Measurements from ENCODE around the gene ZDHHC9.
A peak's percentile ranks its signal among the peaks of the same experiment; 100 is the strongest.

ZDHHC9 gene

GRCh38 chrX:129787336-129788055, 56.2 kb downstream of the ZDHHC9 start:
- no peak for DNase-seq (ENCODE audit: low read depth in 1 of 2, low spot score in 1 of 2)

GRCh38 chrX:129786210-129786651, 57.5 kb downstream of the ZDHHC9 start:
- DNase-seq (ENCODE audit: low read depth in 1 of 2, low spot score in 1 of 2) = no peak

- no peak for DNase-seq (ENCODE audit: low read depth in 1 of 2, low spot score in 1 of 2)
These were observed 58.3 kb downstream of the ZDHHC9 start for GRCh38 chrX:129785160-129785947.

GRCh38 chrX:129784371-129784770, 59.3 kb downstream of the ZDHHC9 start:
- DNase-seq (ENCODE audit: low read depth in 1 of 2, low spot score in 1 of 2) = no peak

- no peak for DNase-seq (ENCODE audit: low read depth in 1 of 2, low spot score in 1 of 2)
These were observed 60.4 kb downstream of the ZDHHC9 start for GRCh38 chrX:129783291-129783713.

GRCh38 chrX:129782706-129783105, 61.0 kb downstream of the ZDHHC9 start:
- DNase-seq (ENCODE audit: low read depth in 1 of 2, low spot score in 1 of 2) = no peak

- DNase-seq (ENCODE audit: low read depth in 1 of 2, low spot score in 1 of 2) = no peak
These were observed 61.8 kb downstream of the ZDHHC9 start for GRCh38 chrX:129781680-129782495.

GRCh38 chrX:129781134-129781672, 62.5 kb downstream of the ZDHHC9 start:
- peak; percentile 44 to 47 for DNase-seq (ENCODE audit: low read depth in 1 of 2, low spot score in 1 of 2)

GRCh38 chrX:129780441-129781105, 63.1 kb downstream of the ZDHHC9 start:
- DNase-seq (ENCODE audit: low read depth in 1 of 2, low spot score in 1 of 2) = no peak

GRCh38 chrX:129779747-129780146, 63.9 kb downstream of the ZDHHC9 start, which contains the start of gene SASH3:
TSS of gene SASH3 (plus strand) at chrX:129779949. CDS start at chrX:129780098, 149 bp downstream.
- DNase-seq (ENCODE audit: low read depth in 1 of 2, low spot score in 1 of 2) = peak in 1 of 2 donors; percentile 39

- DNase-seq (ENCODE audit: low read depth in 1 of 2, low spot score in 1 of 2) = no peak
These were observed 64.5 kb downstream of the ZDHHC9 start for GRCh38 chrX:129779086-129779672.

GRCh38 chrX:129777218-129778030, 66.3 kb downstream of the ZDHHC9 start:
- DNase-seq (ENCODE audit: low read depth in 1 of 2, low spot score in 1 of 2) = peak; percentile 34 to 40

- no peak for DNase-seq (ENCODE audit: low read depth in 1 of 2, low spot score in 1 of 2)
These were observed 69.8 kb downstream of the ZDHHC9 start for GRCh38 chrX:129773649-129774458.

- no peak for DNase-seq (ENCODE audit: low read depth in 1 of 2, low spot score in 1 of 2)
These were observed 70.8 kb downstream of the ZDHHC9 start for GRCh38 chrX:129772796-129773431.

GRCh38 chrX:129771266-129771995, 72.3 kb downstream of the ZDHHC9 start:
- no peak for DNase-seq (ENCODE audit: low read depth in 1 of 2, low spot score in 1 of 2)

GRCh38 chrX:129769467-129770154, 74.1 kb downstream of the ZDHHC9 start:
- DNase-seq (ENCODE audit: low read depth in 1 of 2, low spot score in 1 of 2) = peak; percentile 31 to 46

All from stimulated activated CD4-positive, alpha-beta T cell treated with anti-CD3 and anti-CD28 coated beads, Interleukin-15, amount 100 ng/mL, for 1 hour (primary cell).